GM19193 (cell line): Measurements from ENCODE around the gene RHEX.

Experiments
- POLR2A ChIP-seq: IDR thresholded peaks from 4 replicates; pipeline ENCODE4 v1.6.1; 2011; ENCODE audit not compliant: insufficient read depth, insufficient read length; ENCODE audit errors: extremely low read depth

Gene RHEX

DNA sequence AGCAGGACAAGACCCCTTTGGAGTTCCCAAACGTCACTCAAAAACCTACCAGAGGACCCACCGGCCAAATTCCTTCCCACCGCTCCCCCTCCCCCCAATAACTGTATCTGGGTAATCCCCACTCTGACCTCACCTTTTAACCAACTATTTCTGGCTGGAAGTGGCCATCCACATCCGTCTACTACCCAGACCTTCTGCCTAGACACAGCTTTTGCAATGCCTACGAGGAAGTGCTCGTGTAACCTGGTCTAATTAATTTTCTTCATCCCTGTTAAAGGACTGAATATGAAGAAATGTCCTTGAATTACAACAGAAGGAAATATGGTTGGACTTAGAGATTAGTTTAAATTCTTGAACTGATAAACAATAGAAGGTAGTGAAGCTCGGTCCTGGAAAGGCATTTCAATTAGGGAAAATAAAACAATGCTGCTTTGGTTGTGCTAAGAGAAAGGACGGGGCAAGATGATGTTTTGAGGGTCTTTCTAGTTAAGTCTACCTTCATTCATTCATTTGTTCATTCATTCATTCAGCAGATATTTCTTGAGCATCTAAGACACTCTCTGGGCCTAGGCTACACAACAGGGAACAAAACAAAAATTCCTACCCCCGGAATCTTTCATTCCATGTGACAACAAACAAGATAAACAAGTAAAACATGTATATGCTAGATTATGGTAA is 45.4 kb downstream of the RHEX start:
- TF ChIP-seq POLR2A = no peak

DNA sequence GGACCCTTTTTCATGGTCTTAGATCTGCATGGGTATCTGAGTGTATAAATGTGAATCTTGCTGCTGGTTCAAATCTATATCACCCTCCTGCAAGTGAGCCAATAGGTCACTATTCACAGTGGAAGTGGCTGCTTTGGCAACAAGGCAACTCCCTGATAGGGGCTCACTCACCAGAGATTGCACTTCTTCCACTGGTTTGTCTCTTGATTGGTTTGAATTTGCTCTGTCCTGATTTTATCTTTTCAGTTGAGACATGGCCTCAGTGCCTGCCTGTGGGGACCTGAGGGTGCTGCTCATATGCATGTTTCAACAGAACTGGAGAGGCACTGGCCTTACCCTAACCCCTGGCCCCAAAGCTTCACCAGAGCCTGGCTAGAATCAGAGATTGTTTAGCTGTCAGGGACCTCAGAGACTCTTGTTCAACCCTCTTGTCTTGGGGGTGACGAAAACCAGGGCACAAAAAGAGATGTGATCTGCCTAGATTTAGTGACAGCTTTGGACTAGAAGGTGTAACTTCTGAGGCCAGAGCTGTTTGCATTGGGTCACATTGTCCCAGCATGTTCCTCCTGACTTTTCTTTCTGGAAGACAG is 47.3 kb downstream of the RHEX start:
- TF ChIP-seq POLR2A = no peak

DNA sequence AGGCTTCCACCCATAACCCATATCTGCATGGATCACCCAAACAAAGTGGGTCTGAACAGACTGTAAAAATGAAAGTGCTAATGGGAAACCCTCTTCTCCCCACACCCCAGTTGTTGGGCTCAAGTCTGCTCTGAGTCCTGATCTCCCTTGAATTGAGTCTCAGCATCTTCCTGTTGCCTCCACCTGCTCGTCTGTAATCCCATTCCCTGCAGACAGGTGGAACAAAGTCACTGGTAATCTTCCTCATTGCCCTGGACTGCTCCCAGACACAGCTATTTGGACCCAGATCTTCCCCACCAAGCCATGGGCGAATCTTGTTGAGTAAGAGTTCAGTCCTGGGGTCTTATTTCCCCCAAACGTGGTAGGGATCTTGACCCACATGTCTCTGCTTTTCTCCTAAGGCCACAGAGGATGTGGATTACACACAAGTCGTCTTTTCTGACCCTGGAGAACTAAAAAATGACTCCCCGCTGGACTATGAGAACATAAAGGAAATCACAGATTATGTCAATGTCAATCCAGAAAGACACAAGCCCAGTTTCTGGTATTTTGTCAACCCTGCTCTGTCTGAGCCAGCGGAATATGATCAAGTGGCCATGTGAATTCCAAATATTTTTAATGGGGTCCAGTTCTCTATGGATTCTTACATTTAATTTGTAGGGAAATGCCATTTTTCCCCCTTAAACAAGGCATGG is 48.5 kb downstream of the RHEX start:
- no peak for TF ChIP-seq POLR2A

DNA sequence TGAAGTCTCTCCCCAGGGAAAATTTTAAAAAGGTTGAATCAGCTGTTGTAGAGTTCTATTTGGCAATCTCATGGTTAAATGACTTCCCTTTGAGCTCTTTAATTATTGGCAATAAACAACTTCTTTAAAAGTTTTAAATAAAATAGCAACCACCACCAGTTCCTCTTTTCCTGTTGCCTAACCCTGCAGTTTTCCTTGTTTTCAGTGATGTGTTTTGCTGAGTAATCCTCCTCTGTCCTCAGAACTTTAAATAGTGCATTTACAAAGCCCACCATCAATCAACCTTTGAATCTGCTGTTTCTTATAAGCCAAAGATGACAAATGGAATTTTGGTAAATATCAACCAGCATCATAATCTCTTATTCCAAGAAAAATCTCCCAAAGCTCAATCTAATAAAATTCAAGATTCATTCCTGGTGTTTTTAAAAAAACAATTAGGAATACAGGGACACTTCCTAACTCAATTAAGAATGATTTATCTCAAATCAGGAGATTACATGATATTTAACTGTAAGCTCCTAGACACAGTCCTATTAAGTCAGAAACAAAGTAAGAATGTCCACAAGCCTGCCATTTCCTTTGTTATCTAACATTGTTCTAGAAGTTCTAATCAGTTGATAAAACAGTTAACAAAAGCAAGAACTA is 49.4 kb downstream of the RHEX start:
- no peak for TF ChIP-seq POLR2A

DNA sequence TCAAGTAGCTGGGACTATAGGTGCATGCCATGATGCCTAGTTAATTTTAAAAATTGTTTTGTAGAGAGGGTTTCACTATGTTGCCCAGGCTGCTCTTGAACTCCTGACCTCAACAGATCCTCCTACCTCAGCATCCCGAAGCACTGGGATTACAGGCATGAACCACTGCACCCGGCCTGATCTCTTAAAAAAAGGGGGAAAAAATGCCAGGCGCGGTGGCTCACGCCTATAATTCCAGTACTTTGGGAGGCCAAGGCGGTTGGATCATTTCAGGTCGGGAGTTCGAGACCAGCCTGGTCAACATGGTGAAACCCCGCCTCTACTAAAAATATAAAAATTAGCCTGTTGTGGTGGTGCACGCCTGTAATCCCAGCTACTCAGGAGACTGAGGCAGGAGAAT is 51.0 kb downstream of the RHEX start:
- no peak for TF ChIP-seq POLR2A

DNA sequence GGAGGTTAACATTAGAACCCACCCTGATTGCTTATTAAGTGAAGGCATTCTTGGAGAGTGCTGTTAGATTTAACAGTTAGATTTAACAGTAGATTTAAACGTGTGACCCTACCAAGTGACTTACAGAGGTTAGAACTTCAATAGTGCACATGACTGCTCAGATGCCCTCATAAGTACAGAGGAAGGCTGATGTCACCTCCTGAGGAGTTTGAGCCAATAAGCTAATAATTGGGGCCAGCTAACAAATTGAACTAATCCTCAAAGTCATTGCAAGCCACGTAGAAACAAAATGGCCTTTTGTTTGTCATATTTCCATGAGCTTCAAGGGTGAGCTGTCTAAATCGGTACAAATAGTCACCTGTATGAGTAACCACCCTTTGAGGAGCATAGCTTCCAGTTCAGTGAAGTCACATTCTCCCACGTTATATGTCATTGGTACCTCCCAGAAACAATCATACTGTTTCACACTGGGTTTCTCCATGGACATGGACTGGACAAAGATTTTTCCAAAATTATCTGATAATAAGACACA is 52.6 kb downstream of the RHEX start:
- TF ChIP-seq POLR2A = no peak

DNA sequence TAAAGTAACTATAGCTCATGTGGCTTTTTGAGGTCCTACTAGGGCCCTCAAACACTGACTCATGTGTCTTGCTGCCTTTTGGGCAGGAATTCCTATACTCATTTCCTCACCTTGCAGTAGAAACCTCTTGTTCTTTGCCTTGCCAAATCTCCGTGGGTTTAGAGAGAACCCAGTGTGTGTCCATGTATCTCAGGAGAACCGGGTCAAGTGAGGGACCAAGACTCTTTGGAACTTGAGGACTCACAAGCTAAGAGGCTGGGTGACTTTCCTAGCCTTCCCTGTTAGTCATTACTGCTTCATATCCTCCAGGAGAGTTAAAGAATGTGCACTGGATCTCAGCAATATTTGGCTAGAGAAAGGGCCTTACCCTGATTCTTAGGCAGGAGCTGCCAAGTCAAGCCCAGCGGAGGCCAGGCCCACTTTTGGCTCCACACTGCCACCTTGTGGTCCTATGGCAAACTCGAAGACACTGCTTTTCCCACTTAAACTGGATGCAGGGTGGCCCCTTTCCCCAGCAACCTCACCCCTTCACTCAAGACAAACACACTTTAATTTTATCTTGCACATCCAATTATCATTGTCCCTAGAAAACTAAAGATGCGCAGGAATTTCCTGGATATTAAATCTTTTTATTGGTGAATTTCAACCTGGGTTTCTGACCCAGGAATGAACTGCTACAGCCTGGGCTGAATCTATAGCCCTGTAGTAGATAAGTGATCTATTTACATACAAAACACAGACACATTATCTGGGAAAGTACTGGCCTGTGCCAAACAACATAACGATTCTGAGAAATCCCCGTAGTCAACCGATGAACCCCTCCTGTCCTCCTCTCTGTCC is 53.6 kb downstream of the RHEX start:
- no peak for TF ChIP-seq POLR2A

DNA sequence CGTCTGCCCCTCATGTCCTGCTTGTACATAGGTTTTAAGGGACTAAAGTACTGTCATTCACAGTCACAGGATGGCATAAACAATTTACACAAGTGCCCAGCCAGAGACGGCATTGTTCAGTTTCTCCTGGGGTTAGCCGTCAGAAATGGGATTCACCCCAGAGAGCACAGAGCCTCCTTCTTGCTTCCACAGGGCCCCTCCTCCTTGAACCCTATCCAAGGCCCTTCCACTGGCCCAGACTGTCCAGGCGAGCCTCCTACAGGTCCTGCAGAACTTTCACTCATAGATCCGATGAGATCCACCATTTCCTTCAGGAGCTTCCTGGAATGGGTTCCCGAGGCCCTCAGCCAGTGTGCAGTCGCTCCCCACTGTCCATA is 54.2 kb downstream of the RHEX start:
- TF ChIP-seq POLR2A = no peak

DNA sequence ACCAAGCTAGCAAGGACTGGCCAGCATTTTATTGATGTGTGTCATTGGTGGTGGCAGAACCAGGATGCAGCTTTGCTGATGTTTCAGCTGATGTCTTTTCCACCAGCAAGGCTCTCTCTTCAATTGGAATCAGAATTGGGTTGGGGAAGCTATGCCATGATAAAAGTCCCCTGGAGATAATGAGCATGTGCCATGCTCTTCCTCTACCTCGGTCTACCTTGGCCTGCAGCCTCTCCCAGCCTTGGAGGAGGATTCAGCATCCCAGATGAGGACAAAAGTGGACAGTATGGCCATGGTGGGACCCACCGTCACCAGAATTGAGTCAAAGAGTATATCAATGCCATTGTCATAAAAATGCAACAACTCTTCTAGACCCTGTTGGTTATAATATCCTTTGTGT is 55.7 kb downstream of the RHEX start:
- no peak for TF ChIP-seq POLR2A

DNA sequence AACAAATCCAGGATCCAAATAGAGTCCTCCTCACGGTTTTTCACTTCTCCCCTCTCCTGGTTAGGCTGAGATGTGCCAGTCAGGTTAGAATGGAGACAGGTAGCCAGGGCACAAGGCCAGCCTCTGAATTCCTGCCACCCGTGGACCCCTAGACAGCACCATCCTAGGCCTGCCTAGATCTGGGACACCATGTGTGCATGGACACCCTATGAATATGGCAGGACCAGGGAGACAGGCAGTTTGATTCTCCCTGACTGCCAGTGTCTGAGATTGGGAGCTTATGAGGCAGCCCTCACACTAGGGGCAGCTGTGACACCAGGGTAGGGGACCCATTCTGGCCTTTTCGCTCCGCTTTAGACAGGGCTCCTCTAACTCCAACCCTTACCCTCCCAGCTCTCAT is 56.7 kb downstream of the RHEX start:
- TF ChIP-seq POLR2A = no peak

DNA sequence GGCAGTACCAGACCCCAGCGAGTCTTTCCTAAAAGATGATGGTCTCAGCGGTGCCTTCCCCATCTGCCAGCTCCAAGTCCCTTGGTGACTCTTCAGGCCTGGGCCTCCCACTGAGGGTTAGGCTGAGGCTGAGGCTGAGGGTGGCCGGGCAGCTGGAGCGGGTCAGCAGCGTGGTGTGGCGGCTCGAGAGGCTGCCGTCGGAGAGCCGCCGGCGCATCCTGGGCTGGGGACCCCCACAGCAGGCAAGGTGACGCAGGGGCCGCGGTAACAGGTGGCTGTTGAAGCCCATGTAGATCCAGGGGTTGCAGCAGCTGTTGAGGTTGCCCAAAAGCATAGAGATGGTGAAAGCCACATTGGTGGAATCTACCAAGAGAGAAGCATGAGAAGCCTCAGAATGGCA is 57.2 kb downstream of the RHEX start:
- TF ChIP-seq POLR2A = no peak

DNA sequence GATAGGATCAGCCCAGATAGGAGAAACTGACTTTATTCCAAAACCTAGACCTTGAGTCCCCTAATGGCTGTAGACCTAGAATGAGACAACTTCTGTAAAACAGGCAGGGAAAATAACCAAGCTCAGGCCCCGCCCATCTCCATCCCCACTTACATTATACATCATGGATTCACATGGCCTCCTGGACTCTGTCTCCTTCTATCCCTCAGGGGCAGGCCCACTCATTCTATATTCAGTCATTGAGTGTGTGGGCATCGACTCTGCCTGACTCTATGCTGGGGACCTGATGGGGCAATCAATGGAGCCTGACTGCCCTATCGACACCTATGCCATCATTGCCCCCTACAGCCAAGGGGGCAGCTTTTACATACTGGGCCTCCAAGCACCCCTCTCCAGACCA is 57.8 kb downstream of the RHEX start:
- no peak for TF ChIP-seq POLR2A

DNA sequence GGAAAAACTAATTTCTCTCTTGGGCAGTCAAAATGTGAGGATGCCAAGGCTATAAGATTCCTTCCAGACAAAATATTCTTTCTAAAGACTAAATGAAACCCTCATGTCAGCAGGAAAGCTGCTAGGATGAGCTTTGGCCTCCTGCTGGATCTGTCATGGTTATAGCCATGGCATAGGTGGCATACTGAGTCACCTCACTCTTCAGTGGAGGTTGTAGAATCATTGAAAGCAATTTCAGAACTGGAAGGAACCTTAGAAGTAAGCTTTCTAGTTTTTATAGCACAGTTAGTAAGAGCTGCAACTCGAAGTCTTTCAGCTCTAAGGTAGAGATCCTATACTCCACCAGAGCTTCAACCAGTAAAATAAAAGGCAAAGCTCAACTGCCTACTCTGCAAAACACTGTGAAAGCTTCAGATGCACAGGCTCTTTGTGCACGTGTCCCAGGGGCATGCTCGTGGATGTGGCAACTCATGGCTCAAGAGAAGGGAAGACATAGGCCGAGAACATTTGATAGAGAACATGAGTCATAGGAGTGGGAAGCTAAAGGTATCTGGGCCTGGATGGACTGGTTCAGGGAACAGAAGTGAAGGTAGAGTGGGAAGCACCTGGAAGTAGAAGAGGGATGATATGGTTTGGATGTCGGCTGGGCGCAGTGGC is 58.4 kb downstream of the RHEX start:
- no peak for TF ChIP-seq POLR2A

DNA sequence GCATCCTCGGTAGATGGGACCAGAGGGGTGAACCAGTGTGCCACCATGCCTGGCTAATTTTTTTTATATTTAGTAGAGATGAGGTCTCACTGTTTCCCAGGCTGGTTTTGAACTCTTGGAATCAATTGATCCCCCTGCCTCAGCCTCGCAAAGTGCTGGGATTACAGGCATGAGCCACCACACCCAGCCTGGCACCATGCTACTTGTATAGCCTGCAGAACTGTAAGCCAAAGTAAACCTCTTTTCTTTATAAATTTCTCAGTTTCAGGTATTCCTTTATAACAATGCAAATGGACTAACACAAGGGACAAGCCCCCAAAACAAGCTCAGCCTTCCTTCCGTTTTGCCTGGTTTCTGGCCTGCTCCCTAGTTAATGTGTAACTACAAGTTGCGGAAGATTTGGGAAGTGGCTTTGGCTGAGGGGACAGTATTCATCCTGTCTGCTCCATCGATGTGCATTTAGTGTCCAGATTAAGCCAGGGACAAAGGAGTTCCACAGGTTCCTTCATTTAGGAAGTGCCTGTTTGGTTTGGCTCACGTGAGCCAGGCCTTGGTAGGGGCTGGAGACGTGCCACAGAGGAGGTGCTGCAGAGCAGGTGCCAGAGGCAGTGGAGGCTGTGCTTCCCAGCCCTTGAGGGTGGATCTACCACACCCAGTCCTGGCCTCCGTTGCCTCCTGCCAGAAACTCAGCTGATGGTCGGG is 59.8 kb downstream of the RHEX start:
- TF ChIP-seq POLR2A = no peak
